Mesothelial cell of epicardium (in vitro differentiated cells): ENCODE measurements around the gene CDH4. TPM values are rescaled to one million over a fixed set of nuclear protein-coding genes. Genes with fewer than 3 reads are reported as not detected.

Experiments
- DNase-seq, 2 experiments: peaks; one replicate each; pipeline ENCODE4 v3.0.0; 2021; ENCODE audit warnings: low spot score in 2 of 2; ENCODE audit not compliant: unreplicated experiment in 2 of 2
- H3K27ac Mint-ChIP-seq: 2 replicates; pipeline ENCODE4 v1.8.0; 2021; ENCODE audit warnings: mixed read lengths
- H3K27me3 Mint-ChIP-seq: 2 replicates; pipeline ENCODE4 v1.8.0; 2021; ENCODE audit warnings: low read depth, mixed read lengths
- H3K36me3 Mint-ChIP-seq: 2 replicates; pipeline ENCODE4 v1.8.0; 2021; ENCODE audit warnings: mixed read lengths
- H3K4me1 Mint-ChIP-seq: 2 replicates; pipeline ENCODE4 v1.8.0; 2021; ENCODE audit warnings: mixed read lengths
- H3K4me3 Mint-ChIP-seq: 2 replicates; pipeline ENCODE4 v1.8.0; 2021; ENCODE audit warnings: mild to moderate bottlenecking, moderate library complexity, mixed read lengths
- H3K9me3 Mint-ChIP-seq: 2 replicates; pipeline ENCODE4 v1.8.0; 2021; ENCODE audit warnings: mixed read lengths
- total RNA-seq: library from RNA; stranded (reverse); gene quantifications from 3 replicates; pipeline ENCODE4 v1.2.1, GENCODE V29; 2021
- TF ChIP-seq, protein P1 (sequence below): fragments of 200-600 bp; sonication (generic); IDR thresholded peaks from one replicate; pipeline ENCODE4 v1.5.0; 2021; ENCODE audit warnings: antibody characterized with exemption; ENCODE audit not compliant: unreplicated experiment

The CDH4 gene
- total RNA-seq, 1 donor from 2014 or later, result 1.1 TPM

DNA sequence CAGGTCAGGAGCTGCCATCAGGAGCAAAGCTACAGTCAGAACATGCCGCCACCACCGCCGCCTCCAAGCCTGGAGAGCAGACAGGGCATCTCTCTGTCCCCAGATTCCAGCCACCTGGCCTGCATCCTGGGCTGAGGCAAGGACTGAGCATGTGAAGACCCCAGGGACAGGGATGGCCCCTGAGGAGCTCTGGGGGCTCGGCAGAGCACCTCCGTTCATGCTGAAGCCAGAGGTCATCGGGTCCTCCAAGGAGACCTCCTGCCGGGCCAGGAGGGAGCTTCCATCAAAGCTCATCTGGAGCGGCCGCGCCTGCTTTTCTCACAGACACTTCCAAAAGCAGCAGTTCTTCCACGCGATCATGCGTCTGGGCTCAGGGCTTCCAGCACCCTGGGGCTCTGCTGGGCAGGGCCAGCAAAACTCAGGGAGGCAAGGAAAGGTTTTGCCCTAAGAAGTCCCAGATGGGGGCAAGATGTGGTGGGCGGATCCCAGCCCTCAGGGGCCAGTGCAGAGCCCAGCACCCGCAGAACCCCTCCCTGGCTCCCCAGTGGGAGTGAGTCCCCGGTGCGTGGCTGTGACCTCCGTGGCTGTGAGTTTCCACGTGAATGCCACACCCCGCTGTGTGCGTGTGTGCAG lies 675.2 kb downstream of the CDH4 start:
- DNase-seq, result no peak
- Mint-ChIP-seq H3K4me1 (no peaks in the 10 kb centered on the region), H3K4me3 (no peak overlapping the region), H3K27me3 (no peaks in the 10 kb centered on the region), H3K36me3 (no peaks in the 10 kb centered on the region), H3K9me3 (no peaks in the 10 kb centered on the region), H3K27ac (no peak overlapping the region)
- TF ChIP-seq, protein P1, sequence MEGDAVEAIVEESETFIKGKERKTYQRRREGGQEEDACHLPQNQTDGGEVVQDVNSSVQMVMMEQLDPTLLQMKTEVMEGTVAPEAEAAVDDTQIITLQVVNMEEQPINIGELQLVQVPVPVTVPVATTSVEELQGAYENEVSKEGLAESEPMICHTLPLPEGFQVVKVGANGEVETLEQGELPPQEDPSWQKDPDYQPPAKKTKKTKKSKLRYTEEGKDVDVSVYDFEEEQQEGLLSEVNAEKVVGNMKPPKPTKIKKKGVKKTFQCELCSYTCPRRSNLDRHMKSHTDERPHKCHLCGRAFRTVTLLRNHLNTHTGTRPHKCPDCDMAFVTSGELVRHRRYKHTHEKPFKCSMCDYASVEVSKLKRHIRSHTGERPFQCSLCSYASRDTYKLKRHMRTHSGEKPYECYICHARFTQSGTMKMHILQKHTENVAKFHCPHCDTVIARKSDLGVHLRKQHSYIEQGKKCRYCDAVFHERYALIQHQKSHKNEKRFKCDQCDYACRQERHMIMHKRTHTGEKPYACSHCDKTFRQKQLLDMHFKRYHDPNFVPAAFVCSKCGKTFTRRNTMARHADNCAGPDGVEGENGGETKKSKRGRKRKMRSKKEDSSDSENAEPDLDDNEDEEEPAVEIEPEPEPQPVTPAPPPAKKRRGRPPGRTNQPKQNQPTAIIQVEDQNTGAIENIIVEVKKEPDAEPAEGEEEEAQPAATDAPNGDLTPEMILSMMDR, result no peak

DNA sequence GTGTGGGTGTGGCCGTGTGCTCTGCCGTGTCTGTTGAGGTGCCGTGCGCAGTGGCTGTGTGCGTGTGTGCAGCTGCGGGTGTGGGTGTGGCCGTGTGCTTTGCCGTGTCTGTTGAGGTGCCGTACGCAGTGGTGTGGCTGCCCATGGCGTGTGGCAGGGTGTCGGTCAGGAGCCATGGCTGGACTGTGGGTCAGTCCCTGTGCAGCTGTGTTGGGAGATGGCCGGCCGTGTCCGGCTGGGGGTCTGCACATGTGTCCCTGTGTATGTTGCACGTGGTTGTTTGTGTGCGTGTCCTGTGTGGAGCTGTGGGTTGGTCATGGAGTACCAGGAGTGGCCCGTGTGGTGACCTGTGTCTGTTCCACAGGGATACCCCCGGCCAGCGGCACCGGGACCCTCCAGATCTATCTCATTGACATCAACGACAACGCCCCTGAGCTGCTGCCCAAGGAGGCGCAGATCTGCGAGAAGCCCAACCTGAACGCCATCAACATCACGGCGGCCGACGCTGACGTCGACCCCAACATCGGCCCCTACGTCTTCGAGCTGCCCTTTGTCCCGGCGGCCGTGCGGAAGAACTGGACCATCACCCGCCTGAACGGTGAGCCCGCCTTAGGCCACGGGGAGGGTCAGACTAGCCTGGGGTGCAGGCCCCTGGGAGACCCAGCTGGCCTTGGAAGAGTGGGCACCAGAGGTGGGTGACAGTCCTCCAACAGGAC lies 675.9 kb downstream of the CDH4 start:
- DNase-seq, result no peak
- Mint-ChIP-seq H3K9me3 (no peaks in the 10 kb centered on the region), H3K27me3 (no peaks in the 10 kb centered on the region)

DNA sequence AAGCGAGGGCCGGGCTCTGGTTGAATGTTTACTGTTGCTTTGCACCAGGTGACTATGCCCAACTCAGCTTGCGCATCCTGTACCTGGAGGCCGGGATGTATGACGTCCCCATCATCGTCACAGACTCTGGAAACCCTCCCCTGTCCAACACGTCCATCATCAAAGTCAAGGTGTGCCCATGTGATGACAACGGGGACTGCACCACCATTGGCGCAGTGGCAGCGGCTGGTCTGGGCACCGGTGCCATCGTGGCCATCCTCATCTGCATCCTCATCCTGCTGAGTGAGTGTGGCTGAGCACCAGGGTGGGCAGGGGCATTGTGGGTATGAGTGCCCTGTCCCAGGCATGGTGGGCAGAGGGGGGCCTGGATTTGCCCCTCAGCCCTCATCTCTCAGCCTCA lies 677.5 kb downstream of the CDH4 start:
- no peak overlapping the region for H3K27ac Mint-ChIP-seq
- no peaks in the 10 kb centered on the region for H3K27me3 Mint-ChIP-seq
- TF ChIP-seq, protein P1, result no peak
- H3K36me3 Mint-ChIP-seq, result no peaks in the 10 kb centered on the region
- H3K4me3 Mint-ChIP-seq, result no peak overlapping the region
- no peaks in the 10 kb centered on the region for H3K4me1 Mint-ChIP-seq
- DNase-seq, result no peak
- H3K9me3 Mint-ChIP-seq, result no peaks in the 10 kb centered on the region

More for the DNA sequence above, 675.9 kb downstream of the CDH4 start:
- H3K36me3 Mint-ChIP-seq, result no peaks in the 10 kb centered on the region
- no peak overlapping the region for H3K27ac Mint-ChIP-seq
- no peaks in the 10 kb centered on the region for H3K4me1 Mint-ChIP-seq
- no peak overlapping the region for H3K4me3 Mint-ChIP-seq
- TF ChIP-seq, protein P1, result no peak

DNA sequence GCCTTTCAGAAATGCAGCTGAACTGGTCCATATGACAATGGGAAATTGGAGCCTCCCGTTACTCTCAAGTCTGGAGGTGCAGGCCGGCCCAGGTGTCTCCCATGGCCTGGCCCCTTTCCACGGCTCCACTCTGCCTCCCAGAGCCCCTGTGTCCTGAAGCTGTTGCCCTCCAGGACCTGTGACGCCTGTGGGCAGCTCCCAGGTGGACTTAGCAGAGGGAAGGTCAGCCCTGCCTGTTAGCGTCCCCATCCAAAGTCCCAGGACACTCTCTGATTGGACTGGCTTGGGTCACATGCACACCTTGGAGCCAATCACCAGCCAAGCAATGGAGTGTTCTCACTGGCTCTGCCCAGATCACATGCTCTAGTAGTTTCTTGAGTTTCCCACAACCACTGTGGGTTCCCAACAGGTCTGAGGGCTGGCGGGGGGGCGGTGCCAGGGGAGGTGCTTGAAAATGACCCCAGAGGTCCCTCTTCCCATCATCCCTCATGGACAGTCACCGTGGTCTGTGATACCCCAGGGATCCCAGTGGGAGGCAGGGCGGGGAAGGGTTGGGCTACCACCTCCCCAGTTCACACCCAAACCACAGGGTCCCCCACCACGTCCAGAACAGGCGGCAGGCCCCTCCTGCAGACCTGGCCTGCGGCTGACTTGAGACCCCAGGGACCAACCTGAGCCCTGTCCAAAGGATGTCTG lies 678.1 kb downstream of the CDH4 start:
- TF ChIP-seq, protein P1, result no peak
- Mint-ChIP-seq H3K4me1 (no peaks in the 10 kb centered on the region), H3K27me3 (no peaks in the 10 kb centered on the region), H3K27ac (no peak overlapping the region), H3K36me3 (no peaks in the 10 kb centered on the region), H3K4me3 (no peak overlapping the region), H3K9me3 (no peaks in the 10 kb centered on the region)
- DNase-seq, result no peak

DNA sequence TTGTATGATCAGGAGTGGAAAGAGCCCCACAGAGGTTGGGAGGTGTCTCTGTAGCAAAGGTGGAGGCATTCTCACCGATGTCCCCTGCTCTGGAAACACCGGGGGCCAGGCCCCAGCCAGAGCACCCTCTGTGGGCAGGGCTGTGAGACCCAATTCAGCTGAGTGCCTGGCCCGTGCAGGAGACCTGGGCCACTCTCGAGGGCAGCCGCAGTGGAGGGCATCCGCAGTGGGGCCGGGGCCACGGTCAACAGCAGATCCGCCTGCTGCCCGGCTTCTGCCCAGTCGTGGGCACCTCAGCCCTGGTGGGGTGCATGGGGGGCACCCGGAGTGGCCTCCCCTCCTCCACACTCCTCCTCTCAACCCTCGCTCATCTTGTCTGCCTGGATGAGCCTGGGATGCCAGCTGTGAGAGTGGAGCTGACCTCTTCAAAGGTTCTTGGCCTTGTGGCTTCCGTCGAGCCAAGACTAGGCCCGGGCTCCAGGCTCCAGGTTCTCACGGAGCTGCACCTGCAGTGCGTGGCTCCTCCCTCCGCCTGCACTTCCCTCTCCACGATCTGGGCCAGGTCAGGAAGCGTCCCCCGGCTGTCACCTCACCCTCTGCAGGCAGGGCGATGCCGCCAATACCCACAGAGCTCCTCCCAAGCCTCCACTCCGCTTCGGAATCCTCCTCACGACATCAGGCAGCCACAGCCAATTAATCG lies 678.9 kb downstream of the CDH4 start:
- H3K36me3 Mint-ChIP-seq, result no peaks in the 10 kb centered on the region
- TF ChIP-seq, protein P1, result no peak
- H3K4me1 Mint-ChIP-seq, result no peaks in the 10 kb centered on the region
- no peaks in the 10 kb centered on the region for H3K27me3 Mint-ChIP-seq
- H3K9me3 Mint-ChIP-seq, result no peaks in the 10 kb centered on the region
- H3K27ac Mint-ChIP-seq, result no peak overlapping the region
- no peak overlapping the region for H3K4me3 Mint-ChIP-seq
- no peak for DNase-seq
